Posterior vena cava (tissue), 2 donors: ENCODE results near the gene PMPCA. TPM values are rescaled to one million over a fixed set of nuclear protein-coding genes. Genes with fewer than 3 reads are reported as not detected.
"Not testable (repeated sequence)": the region's sequence is repeated elsewhere in the genome, so short reads cannot be mapped to it uniquely, and the experiment has no call there.

ENCODE experiments used
- DNase-seq: peaks from one replicate; pipeline ENCODE4 v3.0.0-alpha.2; 2020; ENCODE audit warnings: low spot score
- intact Hi-C, 2 donors: fragments of 100-400 bp; cut with DNase I; formaldehyde crosslinking; loops; one replicate each; pipeline versions ENCODE4 v1.14.1 to v1.14.2; 2022 to 2023
- total RNA-seq, 2 donors: library from RNA; stranded (reverse); fragmentation: NEBNext Ultra II Directional; extraction: Animal tissue kit (Norgen Biotek cat#: 25700); gene quantifications; one replicate each; pipeline ENCODE4 v1.2.1, GENCODE V29; 2021
- donor health status: DM: yes; HTN: yes; CAD: no.
- donor health status: DM: yes; HTN: yes; CAD: no.

PMPCA gene
- total RNA-seq, 2 donors from 2014 or later: 30.8 to 31.2 TPM

DNA sequence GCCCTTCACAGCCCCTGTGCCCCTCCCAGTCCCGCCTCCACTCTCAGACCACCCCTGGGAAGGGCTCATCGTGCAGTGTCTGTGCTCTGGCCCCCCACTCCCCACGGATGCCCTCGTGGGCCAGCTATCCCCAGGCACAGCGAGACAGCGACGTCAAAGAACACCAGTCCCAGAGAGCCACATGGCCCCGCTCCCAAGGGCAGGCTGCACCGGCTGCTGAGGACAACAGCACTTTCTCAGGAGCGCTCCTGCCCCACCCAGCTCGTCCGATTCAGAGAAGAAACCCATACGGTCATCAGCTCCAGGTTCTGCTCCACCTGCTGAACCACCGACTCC, 5.7 kb upstream of the PMPCA start:
- intact Hi-C loops: loop anchor here in 1 of 2 donors (5.0 kb wide), 1 partner anchor 67 kb away; no protein-coding TSS in a partner anchor
- no peak for DNase-seq

DNA sequence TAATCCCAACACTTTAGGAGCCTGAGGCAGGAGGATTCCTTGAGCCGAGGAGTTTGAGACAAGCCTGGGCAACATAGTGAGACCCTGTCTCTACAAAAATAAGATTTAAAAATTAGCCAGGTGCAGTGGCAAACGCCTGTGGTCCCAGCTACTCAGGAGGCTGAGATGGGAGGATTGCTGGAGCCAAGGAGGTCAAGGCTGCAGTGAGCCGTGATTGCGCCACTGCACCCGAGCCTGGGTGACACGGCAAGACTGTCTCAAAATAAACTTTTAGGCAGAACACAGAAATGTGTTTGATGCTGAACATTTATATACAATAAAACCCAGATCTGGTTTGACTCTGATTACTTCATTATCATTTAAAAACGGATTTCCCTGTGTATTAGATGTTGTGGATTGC, 5.0 kb upstream of the PMPCA start:
- intact Hi-C loops: no loop called here
- DNase-seq: no peak

DNA sequence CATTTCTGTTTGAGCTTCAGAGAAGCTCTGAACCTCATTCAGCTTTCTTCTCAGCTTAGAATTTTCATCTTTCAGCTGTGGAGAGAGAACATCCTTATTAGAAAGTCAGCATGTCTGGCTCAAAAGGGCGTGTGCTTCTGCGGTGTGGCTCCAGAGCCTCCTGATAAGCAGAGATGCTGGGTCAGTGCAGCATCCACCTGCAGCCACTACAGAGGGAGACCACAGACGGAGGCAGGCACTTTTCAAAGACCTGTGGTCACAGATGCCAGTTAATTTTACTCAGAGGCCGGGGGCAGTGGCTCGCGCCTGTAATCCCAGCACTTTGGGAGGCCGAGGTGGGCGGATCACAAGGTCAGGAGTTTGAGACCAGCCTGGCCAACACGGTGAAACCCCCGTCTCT, 4.6 kb upstream of the PMPCA start:
- intact Hi-C loops, DNase-seq: not testable (repeated sequence)

- DNase-seq, intact Hi-C loops: not testable (repeated sequence)
These were observed 3.4 kb upstream of the PMPCA start for GRCh38 chr9:136407061-136407460.

- intact Hi-C loops: no loop called here
- DNase-seq: no peak
These were observed 2.5 kb upstream of the PMPCA start for GRCh38 chr9:136407911-136408310.

GRCh38 chr9:136409557-136410455, 652 bp upstream of the PMPCA start:
- intact Hi-C loops: no loop called here

GRCh38 chr9:136411378-136411777, 920 bp downstream of the PMPCA start:
- DNase-seq: no peak
- intact Hi-C loops: no loop called here

More at GRCh38 chr9:136409557-136410455, 652 bp upstream of the PMPCA start:
- DNase-seq: no peak

- DNase-seq: no peak
- intact Hi-C loops: no loop called here
These were observed 2.5 kb downstream of the PMPCA start for GRCh38 chr9:136412962-136413361.

DNA sequence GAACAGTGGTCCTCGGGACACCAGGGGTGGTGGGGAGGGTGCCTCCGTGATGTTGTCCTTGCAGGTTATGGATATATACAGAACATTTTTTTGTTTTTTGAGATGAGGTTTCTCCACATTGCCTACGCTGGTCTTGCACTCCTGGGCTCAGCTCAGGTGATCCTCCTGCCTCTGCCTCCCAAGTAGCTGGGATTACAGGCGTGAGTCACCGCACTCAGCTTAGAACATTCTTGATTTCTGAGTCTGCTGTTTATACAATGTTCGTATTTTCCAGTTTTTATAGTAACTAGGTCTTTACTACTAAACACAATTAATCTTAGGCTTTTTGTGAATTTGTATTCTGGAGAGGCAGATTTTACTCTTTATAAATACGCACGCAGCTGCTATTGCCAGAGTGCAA, 6.0 kb downstream of the PMPCA start:
- intact Hi-C loops: no loop called here
- DNase-seq: no peak

- no peak for DNase-seq
- intact Hi-C loops: no loop called here
These were observed 6.5 kb downstream of the PMPCA start for GRCh38 chr9:136416914-136417313.

DNA sequence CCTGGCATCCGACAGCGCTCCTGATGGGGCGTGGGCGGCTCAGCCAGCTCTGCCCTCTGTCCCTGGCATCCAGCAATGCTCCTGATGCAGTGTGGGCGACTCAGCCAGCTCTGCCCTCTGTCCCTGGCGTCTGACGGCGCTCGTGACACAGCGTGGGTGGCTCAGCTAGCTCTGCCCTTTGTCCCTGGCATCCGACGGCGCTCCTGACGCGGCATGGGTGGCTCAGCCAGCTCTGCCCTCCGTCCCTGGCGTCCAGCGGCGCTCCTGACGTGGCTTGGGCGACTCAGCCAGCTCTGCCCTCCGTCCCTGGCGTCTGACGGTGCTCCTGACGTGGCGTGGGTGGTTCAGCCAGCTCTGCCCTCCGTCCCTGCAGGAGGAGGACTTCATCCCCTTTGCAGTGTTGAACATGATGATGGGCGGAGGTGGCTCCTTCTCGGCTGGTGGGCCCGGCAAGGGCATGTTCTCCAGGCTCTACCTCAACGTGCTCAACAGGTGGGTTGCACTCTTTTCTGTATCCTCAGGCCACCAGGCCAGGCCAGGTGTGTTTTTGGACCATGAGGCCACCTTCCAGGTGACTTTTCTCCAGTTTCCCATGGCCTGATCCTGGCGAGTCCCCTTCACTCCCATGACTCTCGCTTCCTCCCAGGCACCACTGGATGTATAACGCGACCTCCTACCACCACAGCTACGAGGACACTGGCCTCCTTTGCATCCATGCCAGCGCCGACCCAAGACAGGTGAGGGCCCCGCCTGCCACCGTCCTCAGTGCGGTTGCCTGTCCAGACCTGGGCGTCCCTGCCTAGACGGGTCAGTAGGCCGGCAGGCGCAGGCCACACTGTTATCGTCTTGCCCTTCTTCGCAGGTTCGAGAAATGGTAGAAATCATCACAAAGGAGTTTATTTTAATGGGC, 8.0 kb downstream of the PMPCA start:
- intact Hi-C loops: no loop called here
- DNase-seq: no peak

GRCh38 chr9:136419092-136419420, 8.6 kb downstream of the PMPCA start:
- intact Hi-C loops: no loop called here
- no peak for DNase-seq

- intact Hi-C loops: no loop called here
- DNase-seq: no peak
These were observed 11.3 kb downstream of the PMPCA start for GRCh38 chr9:136421791-136422190.

- intact Hi-C loops: no loop called here
- DNase-seq: no peak
These were observed 12.4 kb downstream of the PMPCA start for GRCh38 chr9:136422876-136423275.

GRCh38 chr9:136423432-136424146, 13.1 kb downstream of the PMPCA start:
- DNase-seq: no peak
- intact Hi-C loops: no loop called here

DNA sequence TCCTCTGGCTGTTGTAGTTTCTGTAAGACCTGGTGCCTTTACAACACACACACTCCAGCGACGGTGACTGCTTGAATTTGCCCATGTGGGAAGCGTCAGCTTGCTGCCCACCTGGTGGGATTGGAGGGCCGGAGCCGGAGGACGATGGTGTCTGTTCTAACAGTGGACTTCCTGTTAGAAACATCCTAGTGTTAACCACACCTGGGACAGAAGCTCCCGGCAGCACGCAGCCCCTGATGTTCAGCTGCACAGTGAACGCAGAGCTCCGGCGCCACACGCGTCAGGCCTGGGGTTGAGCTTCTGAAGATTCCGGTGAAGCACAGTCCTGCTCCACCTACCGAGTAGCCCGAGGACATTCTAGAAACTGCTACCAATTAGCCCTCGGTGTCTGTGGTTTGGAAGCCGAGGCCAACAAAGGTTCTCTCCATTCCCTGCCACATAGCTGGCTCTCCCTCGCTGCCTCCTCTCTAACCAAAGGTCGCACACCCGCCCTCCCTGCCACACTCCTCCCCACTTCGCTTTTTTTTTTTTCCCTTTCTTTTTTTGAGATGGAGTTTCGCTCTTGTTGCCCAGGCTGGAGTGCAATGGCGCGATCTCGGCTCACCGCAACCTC, 14.4 kb downstream of the PMPCA start:
- intact Hi-C loops: no loop called here
- no peak for DNase-seq

- DNase-seq, intact Hi-C loops: not testable (repeated sequence)
These were observed 14.9 kb downstream of the PMPCA start for GRCh38 chr9:136425367-136425766.

DNA sequence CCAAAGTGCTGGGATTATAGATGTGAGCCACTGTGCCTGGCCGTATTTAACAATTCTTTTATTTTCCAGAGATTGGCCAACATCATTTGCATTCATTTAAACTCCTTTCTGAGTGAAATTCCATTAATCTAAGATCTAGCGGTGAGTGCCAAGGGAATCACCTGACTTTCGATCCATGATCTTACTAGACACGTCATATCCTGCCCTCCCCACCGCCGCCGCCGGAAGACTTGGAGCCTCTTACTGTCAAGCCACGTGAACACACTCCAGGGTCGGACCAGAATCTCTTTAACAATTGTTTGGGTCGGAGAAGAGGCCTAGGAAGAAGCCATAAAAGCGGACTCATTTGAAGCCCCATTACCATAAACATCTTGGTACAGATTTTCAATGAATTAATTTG, 16.3 kb downstream of the PMPCA start:
- intact Hi-C loops: no loop called here
- no peak for DNase-seq

GRCh38 chr9:136429075-136429628, 18.7 kb downstream of the PMPCA start:
- no peak for DNase-seq
- intact Hi-C loops: no loop called here
